ENCODE results near the gene UNC119.

GRCh38 chr17:28499684-28500357, 52.6 kb downstream of the UNC119 start:
- no peak for TF ChIP-seq CTCF (IDR thresholded peaks at IDR 0.05; ENCODE audit: low read depth, low read length, missing input control)
- no peak for TF ChIP-seq REST (IDR thresholded peaks at IDR 0.05)
- no peak for TF ChIP-seq NR2F2 (IDR thresholded peaks at IDR 0.05)
- no peak for TF ChIP-seq YY1 (IDR thresholded peaks at IDR 0.05)
- no peak for TF ChIP-seq RAD21 (IDR thresholded peaks at IDR 0.05)
- no peak for TF ChIP-seq RXRA (IDR thresholded peaks at IDR 0.05)
- no peak for TF ChIP-seq MAX (IDR thresholded peaks at IDR 0.05)
- TF ChIP-seq JUND (IDR thresholded peaks at IDR 0.05), result no peak
- TF ChIP-seq TAF1 (conservative IDR thresholded peaks at IDR 0.05), result no peak
- no peak for TF ChIP-seq ATF3 (IDR thresholded peaks at IDR 0.05)
